CD4-positive, alpha-beta T cell treated with Interferon alpha-2 for 1 hour (primary cell): ENCODE measurements around the gene ZFHX2.

ENCODE experiments used
- DNase-seq, 2 donors: peaks; one replicate each; pipeline ENCODE4 v3.0.0-alpha.2; 2020 to 2022

The ZFHX2 gene

DNA sequence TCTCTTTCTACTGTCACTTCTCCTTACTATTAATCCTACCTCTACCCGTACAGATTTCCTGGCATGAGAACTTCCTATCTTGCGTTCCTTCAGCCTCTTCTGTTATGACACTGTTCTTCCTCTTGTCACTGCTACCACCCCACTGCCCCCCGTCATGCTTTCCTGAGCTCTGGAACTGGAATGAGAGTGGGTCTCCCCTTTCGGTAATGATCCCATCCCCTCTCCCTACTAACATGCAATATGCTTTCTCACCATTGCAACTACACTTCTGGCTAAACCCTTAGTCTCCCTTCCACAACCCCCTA, 20.9 kb upstream of the ZFHX2 start:
- no peak for DNase-seq

DNA sequence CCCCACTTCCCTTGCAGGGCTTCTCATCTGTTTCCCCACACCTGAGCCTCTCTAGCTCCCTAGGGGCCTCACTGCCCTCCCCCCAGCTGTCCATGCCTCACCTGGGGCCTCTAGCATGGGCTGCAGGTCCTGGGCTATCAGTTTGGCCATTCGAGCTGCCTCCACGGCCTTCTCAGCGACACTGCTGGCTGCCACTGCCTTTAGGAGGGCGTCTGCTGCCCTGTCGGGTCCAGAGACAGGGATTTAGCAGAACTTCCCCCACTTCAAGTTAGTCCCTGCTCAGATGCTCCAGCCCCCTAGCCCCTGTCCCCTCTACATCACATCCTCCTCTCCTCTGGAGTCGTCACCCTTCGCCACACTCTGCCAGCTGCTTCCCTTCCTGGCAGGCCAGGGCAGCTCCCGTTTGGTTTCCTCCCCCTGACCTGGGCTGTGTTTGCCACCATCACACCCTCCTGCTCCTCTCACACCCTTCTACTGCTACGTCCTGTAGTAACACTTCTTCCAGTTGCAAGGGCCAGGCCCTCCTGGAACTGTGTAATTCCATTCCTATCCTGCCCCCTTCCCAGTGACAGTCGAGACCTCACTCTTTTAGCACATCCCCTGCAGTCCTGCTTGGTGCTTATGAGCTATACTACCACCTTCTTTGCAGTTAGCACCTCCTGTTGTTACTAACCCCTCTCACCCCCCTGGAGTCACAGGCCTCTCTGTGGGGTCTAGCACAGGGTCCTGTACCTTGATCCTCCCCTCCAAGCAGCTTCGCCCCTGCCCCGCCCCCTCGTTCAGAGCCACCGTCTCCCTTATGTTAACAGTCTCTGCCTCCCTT, 20.3 kb upstream of the ZFHX2 start:
- DNase-seq = no peak

DNA sequence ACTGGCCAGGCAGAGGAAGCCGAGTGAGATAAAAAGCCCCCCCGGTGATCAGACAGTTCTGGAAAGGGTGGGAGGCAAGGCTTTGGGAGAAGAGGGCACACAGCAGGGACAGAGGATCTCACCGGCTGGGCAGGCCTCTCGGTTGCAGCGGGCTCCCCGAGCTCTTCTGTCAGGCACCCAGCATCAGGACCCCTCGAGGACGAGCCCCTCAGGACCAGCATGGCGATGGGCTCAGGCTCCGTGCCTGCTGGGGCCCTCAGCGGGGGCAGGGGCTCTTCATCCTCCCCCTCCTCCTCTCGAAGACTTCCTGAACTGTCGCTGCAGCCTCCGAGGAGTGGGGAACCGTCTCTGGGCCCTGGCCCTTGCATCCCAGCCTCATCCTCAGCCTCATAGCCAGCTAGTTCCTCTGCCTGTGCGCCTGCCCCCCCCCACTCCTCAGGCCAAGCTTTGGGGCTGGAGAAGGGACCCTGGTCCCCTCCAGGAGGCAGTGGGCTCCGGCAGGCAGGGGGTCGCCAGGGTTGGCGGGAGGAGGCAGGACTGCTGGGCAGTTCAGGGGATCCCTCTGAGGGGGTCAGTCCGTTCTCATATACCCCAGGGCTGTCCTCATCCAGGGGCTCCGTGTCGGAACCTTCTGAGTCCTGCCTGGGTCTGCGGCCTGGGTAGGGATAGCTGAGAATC, 19.4 kb upstream of the ZFHX2 start:
- DNase-seq = no peak

DNA sequence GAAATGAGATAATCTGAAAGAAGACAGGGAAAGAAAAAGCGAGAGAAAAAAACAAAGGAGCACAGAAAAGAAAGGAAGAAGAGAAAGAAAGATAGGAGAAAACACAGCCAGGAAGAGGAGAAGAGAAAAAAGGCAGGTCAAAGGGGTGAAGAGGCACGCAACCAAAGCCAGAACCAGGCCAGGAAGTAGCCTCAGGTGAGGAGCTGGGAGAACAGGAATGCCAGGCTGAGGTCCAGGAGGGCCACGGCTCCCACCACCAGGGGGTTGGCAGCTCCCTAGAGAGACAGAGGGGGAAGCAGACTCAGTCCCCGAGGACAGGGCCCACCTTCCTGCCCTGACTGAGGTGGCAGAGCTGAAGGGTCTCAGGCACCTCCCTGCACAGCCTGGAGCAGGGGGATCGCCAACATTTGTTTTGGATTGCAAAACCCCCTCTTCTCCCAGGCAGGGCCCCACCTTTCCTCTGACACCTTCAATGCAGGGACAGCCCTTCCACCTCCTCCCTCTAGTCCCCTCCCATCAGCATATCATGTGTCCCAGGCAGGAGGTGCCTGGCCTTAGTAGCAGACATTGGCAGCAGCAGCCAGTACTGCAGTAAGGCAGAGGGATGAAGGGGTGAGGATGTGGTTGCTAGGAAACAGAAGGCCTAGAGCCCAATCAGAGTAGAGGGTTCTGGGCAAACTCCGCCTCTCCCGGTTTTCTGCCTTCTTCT, 18.0 kb upstream of the ZFHX2 start:
- DNase-seq = no peak

DNA sequence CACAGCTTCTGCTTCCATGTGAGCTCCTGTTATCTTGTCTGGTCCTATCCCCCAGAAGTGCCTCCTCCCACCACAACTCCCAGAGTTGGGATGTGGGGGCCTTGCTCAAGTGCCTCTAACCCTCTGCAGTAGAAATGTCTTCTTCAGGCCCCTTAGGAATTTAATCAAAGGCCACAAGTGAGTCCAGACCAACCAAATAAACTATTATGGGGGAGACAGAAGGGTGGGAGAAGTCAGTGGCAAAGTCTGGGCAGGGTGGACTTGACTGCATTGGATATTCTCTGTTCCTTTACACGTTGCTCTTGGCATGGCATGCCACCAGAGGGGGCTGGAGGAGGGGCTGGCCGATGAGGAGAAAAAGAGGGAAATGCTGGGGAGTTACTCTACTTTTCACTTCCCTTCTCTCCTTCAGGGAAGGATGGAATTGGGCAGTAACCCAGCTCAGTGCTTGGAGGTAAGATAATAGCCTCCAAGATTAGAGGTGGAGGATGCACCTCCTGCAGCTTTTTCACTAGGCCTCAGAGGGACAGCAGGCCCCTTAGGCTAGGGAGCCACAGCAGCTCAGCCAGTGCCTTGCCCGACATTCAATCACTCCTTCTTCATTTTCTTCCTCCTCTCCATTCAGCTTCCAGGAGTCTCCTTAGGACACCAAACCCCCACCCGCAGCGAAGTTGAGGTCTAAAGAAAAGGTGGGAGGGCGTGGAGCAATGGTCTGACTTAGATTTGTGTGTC, 17.2 kb upstream of the ZFHX2 start:
- DNase-seq = no peak

DNA sequence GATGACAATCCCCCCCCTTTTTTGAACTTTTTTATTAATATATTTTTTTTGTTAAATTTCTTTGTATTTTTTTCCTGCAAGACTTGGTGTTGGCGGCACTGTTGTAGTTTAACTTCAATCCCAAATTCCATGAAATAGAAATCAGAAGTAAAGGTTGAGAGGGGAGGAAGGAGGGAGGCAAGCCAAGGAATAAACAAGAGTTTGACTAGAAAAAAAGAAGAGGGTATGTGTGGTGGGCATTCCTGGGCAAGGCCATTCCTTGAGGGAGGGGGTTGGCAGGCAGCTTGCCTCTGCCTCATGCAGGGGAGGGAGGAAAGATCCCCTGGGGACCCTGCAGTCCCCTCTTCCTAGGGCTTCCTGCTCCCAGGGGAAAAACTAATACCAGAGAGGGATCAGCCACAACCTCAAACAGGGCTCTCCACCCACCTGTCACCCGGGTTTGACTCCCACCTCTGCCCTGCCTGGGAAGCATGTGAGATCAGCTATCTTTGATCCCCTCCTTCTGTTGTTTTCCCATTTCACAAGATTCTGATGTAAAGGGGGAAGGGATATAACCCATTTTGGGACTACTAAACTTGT, 16.5 kb upstream of the ZFHX2 start:
- no peak for DNase-seq

DNA sequence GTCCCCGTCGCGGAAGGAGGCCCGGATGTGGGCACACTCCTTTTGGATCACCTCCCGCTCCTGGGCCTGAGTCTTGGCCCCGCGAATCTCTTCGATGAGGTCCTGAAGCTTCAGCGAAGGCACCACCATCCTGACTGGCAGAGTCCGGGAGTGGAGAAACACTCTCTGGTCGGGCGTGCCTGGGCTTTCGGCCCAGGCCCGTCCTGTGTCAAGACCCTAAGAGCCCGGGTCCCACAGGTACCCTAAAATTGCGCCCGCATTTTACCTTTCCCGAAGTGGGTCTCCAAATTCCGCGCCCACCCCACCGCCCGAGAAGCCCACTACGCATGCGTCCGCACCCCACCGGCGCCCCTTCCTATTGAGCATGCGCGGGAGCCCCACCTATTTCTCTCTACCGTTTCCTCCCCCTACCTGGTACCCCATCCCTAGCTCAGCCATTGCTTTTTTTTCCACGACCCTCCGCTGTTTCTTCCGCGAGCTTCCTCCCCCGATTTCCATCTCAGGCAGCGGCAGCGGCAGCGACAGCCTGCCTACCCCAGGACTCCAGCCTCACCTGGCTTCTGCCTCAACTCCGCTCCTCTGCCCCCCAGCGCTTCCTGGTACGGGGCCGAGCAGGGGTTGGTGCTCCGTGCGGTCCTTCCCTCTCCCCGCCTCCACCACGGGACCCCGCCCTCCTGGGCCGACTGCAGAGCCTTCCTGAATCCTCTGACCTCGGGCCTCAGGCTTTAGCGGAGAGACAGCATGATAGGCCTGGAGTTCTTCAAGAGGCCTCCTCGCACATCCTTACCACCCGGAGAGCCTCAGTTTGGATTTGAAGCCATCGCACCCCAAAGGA, 15.8 kb upstream of the ZFHX2 start, which contains the start of gene AP1G2:
Gene AP1G2 (minus strand): TSS at position 606 of the 835 bp plus-strand sequence. CDS start 477 bp downstream, at position 129.
- DNase-seq = peak; percentile 84 to 88

DNA sequence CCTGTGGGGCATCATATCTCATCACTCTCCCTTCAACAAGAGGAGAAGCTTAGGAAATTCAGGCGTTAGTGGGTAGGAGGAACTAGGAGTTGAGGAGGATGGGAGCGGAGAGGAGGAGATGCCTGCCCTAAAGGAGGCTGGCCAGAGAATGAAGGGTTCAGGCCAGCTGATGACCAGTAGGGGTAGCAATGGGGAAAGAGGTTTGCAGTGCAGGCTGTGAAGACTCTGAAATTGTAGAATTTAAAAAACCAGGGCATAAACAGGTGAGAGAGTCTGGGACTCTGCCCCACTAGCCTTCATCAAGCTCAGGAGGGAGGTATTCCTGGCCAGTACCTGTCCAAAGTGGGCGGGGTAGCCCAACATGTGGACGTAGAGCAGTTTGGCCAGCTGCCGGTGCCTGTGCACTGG, 15.2 kb upstream of the ZFHX2 start:
- no peak for DNase-seq

DNA sequence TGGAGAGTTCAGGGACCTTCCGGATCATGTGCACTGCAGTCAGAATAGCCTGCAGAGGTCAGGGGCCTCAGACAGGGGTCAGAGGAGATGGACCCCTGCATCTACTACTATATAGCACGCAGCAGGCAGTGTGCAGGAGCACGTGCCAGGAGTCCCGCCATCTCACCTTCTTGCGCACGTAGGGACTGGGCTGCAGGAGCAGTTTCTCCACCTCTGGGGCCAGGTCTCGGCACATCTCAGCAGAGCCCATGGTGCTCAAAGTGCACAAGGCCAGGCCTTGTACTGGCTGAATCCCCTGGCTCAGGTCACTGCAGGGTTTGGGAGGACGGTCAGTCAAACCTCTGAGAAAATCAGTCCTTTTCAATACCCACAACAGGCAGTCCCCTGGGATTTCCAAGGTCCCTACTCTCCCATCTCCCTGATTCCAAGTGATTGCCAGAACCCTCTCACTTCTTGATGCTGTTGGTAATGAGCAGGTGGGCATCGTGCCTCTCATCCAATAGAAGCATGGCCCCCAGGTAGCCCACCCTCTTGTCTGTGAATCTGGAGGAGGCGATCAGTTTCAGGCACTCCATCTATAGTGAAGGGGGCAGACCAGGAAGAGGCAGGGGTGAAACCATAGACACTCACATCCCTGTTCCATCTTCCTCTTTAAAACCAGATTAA, 14.7 kb upstream of the ZFHX2 start:
- no peak for DNase-seq

DNA sequence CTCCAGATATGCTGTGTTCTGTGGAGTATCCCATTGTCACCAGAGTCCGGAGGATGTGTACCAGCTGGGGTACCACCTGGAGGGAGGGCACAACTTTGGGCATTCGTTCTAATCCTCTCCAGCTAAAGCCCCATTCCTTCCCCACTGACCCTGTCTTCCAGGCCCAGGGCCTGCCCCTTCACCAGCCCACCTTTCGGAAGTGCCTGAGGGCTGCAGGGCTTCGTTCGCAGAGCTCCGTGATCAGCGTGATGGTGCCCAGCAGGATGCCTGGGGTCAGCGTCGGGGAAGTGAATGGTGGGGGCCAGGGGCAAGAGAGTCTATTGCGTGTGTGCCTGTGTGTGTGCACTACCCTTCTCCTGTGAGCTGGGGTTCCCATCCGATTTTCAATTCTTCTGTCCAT, 14.1 kb upstream of the ZFHX2 start:
- DNase-seq = no peak

DNA sequence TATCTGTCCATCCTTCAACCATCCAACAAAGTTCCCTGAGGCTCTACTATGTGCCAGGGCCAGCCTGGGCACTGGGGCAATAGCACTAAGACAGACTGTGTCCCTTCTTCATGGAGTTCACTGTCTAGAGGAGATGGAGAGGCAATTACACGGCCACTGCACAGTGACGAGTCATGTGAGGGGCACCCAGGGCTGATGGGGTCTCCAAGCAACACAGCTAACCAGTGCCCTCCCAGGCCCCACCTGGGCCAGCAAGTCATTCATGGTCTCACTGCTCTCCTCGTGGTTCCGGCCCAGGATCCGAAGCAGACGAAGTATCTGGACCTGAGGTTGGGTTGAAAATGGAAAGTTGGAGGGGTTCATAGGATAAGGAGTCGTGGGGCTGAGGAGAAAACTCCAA, 13.3 kb upstream of the ZFHX2 start:
- DNase-seq = no peak

DNA sequence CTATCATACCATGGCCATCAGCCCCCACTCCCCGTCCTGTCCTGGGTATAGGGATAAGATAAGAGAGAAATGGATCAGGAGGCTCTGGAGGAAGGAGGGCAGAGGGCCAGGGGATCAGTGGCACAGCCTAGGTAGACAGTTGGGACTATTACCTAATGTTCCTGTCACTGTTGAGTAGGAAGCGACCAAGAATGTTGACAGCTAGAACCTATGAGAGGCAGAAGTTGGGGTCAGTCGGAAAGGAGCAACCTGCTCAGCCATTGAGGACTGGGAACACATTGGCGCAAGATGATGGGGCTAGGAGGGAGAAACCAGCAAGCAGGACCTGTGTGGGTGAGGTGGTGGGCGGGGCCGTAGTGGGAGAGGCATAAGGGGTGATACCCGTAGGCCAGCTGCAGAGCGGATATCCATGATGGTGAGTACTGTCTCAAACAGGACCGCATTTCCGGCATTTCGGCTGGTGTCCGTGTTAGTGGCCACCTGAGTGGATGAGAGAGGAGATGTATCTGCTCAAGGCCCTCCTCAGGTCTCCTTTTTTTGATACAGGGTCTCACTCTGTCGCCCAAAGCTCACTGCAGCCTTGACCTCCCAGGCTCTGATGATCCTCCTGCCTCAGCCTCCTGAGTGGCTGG, 12.7 kb upstream of the ZFHX2 start:
- no peak for DNase-seq

DNA sequence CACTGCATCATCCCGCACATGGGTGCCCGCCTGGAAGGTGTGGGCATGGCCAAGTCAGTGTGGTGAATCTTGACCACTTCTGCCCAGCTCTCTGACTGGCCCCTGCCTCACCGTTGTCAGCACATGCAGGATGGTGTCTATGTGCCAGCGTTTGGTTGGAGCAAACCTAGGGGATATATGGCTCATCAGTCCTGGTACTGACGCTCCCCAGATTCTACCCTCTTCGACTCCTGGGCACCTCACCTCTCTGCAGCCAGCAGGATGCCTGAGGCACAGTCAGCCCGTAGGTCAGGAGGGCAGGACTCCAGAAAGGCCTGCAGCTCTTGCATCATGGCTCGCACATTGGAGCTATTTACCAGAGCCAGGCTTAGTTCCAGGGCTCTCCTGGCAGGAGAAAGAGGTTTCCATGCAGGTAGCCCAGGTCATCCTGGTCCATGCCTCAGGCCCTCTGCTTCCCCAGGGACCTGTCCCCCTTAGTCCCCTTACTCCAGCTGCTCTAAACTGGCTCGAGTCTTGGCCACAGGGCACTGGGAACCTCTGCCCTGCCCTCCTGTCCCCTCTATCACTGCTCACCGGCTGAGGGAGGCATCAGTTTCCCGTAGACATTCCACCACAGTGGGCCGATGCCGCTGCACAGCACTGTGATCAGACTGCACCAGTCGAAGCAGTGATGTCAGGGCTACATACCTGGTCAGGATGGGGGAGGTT, 12.1 kb upstream of the ZFHX2 start:
- DNase-seq = no peak

DNA sequence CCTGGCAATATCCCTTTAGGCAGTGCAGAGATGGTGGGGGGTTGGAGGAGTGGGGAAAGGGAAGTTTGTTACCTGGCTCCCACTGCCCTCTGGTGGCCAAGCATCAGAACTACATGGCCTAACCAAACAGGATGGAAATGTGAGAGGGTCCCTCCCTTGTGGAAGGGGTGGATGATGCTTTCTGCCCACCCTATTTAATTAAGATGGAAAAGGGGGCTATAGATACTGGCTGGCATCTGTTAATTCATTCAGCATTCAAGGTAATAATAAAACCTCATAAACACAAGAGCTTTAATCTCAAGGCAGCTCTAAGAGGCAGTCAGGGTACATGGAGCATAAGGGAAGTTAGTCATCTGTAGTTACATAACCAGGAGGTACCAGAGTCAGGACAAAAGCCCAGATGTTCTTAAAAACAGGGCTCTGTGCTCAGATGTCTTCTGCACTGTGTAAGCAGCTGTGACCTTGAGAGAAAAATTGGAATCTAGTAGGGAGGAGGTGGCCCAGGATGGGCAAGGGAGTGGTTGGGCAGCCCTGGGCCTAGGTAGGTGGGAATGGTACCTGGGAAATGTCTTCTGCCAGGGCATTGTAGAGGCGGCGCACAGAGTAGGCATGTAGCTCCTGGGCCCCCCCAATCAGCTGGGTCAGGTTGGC, 11.4 kb upstream of the ZFHX2 start:
- DNase-seq = peak; percentile 49 to 68

DNA sequence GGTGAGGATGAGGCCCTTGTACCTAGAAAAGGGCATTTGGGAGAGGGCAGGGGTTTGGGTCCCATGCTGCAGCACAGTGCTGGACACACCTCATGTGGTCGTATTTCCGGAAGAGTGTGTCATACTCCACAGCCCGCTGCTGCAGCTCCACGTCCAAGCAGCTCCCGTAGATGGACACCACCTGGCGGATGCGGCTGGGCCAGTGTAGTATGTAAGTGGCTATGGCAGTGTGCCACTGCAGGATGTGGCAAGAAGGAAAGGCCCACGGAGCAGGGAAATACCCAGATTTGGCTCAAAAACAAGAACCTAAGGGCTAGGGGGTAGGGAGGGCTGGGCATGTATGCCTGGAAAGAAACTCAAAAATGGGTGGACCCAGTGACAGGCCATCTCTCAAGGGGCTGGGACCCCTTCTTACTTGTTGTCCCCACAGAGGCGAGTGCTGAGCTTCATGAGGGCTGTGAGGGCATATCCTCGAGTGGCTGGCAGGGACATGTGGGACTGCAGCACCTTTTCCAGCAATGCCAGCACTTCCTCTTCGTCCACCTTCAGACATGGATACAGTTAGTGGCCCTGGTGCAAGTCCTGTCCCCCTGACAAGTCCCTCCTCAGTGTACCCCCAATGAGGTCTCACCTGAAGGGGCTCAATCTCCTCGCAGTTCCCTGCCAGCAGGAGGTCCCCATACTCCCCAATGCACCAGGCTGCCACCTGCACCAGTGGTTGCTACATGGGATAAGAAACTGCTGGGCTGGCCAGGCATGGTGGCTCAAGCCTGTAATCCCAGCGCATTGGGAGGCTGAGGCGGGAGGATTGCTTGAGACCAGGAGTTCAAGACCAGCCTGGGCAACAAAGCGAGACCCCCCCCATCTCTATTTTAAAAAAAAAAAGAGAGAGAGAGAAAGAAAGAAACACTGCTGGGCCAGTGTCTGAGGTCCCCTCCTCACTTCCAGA, 10.6 kb upstream of the ZFHX2 start:
- no peak for DNase-seq

DNA sequence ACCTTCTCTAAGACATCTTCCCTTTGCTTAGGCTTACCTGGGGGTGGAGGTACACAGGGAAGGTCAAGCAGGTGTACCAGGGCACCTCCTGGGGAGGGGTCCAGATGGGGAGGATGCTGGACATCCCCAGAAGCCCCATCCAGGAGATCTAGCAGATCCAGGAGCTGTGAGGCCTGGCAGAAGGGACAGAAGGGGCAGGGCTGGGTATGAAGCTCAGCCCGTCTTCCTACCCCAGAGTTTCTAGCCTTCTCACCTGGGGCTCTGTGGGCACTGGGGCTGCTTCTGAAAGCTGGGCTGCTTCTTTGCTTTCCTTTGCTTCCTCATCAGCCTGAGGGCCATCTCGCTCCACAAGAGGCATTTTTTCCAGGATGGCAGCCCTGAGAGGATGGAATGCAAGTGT, 9.7 kb upstream of the ZFHX2 start:
- no peak for DNase-seq

DNA sequence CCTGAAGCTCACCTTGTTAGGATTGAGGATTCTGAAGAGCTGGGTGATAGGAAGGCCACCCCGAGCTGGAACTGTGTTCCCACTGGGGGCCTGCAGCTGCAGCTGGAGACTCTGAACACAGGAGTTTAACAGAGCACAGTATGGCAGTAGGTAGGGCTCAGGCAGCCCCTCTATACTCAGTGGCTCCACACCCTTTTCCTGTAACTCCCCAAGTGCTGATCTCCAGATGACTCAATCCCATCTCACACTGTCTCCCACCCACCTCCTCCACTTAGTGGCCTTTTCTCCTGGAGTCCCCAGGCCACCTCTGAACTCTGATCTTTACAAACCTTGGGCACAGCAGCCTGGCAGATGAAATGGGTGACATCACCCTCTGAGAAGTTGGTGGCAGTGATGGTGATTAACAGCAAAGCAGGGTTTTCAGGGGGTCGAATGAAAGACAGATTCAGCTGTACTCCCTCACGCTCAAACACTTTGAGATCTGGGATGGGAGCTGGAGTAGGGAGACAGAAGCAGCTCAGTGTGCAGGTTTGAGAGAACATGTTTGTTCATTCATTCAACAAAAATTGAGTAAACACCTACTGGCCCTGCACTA, 8.5 kb upstream of the ZFHX2 start:
- no peak for DNase-seq
